Keratinocyte (primary cell): ENCODE measurements around the gene PCDHA3. TPM values are rescaled to one million over a fixed set of nuclear protein-coding genes. Genes with fewer than 3 reads are reported as not detected.
"Not testable (repeated sequence)": the region's sequence is repeated elsewhere in the genome, so short reads cannot be mapped to it uniquely, and the experiment has no call there.

Experiments
- DNase-seq: peaks from one replicate; pipeline ENCODE4 v3.0.0-alpha.2; 2011; ENCODE audit warnings: low read depth, missing footprints, low spot score
- FAIRE-seq: peaks from 2 replicates; lab custom pipeline; 2011; peaks lifted over from hg19 to GRCh38; lab: Jason Lieb, UNC
- H2AFZ ChIP-seq: 2 replicates; pipeline ENCODE4 v1.6.0; 2012; ENCODE audit warnings: low read length, control low read depth, inconsistent platforms; ENCODE audit not compliant: control insufficient read depth
- H3K27ac ChIP-seq: 2 replicates; pipeline ENCODE4 v1.5.1; 2011; ENCODE audit warnings: low read length; ENCODE audit not compliant: control insufficient read depth, insufficient read depth
- H3K27me3 ChIP-seq: 3 replicates; pipeline ENCODE4 v1.6.0; 2011; ENCODE audit warnings: low read length; ENCODE audit not compliant: control insufficient read depth, insufficient read depth; ENCODE audit errors: extremely low read depth
- H3K36me3 ChIP-seq, 2 experiments: 2 replicates in 1 of 2; 3 replicates in 1 of 2; pipeline ENCODE4 v1.5.1; 2011; ENCODE audit warnings: low read length in 2 of 2, mild to moderate bottlenecking in 1 of 2; ENCODE audit not compliant: control insufficient read depth in 2 of 2, insufficient read depth in 2 of 2; ENCODE audit errors: extremely low read depth in 1 of 2
- H3K4me1 ChIP-seq: 3 replicates; pipeline ENCODE4 v1.5.1; 2011; ENCODE audit warnings: low read length; ENCODE audit not compliant: control insufficient read depth, insufficient read depth; ENCODE audit errors: extremely low read depth
- H3K4me2 ChIP-seq: 3 replicates; pipeline ENCODE4 v1.6.0; 2011; ENCODE audit warnings: low read depth, low read length; ENCODE audit not compliant: control insufficient read depth, insufficient read depth; ENCODE audit errors: extremely low read depth
- H3K4me3 ChIP-seq, 3 experiments: fragments of 200-600 bp in 1 of 3; sonication (generic) in 1 of 3; 2 replicates in 2 of 3; 3 replicates in 1 of 3; pipeline ENCODE4 v1.5.1; 2011 to 2016; ENCODE audit warnings: low read length in 3 of 3, mild to moderate bottlenecking in 3 of 3, control low read depth in 2 of 3, inconsistent platforms in 1 of 3, low read depth in 1 of 3, mixed read lengths in 1 of 3, mixed run types in 1 of 3, moderate library complexity in 1 of 3; ENCODE audit not compliant: control insufficient read depth in 2 of 3, insufficient read depth in 2 of 3; ENCODE audit errors: extremely low read depth in 1 of 3
- H3K79me2 ChIP-seq: 2 replicates; pipeline ENCODE4 v1.6.0; 2012; ENCODE audit warnings: low read length; ENCODE audit not compliant: control insufficient read depth, insufficient read depth
- H3K9ac ChIP-seq: 3 replicates; pipeline ENCODE4 v1.6.0; 2011; ENCODE audit warnings: low read length; ENCODE audit not compliant: control insufficient read depth, insufficient read depth; ENCODE audit errors: extremely low read depth
- H3K9me1 ChIP-seq: 3 replicates; pipeline ENCODE4 v1.6.0; 2011; ENCODE audit warnings: low read length; ENCODE audit not compliant: control insufficient read depth, insufficient read depth; ENCODE audit errors: extremely low read depth
- H3K9me3 ChIP-seq: 2 replicates; pipeline ENCODE4 v1.5.1; 2012; ENCODE audit warnings: low read depth, low read length; ENCODE audit not compliant: control insufficient read depth
- H4K20me1 ChIP-seq: 3 replicates; pipeline ENCODE4 v1.6.0; 2011; ENCODE audit warnings: low read length; ENCODE audit not compliant: control insufficient read depth, insufficient read depth; ENCODE audit errors: extremely low read depth
- EZH2 ChIP-seq: IDR thresholded peaks from one replicate; pipeline ENCODE4 v1.6.1; 2012; ENCODE audit warnings: inconsistent platforms, mild to moderate bottlenecking, low read length, moderate library complexity
- dilution Hi-C: fragments of 300-500 bp; cut with MboI; formaldehyde crosslinking; loops from one replicate; pipeline ENCODE4 v1.7.0; 2020; ENCODE audit warnings: low sequenced_read_pairs; ENCODE audit not compliant: extremely low pct_ligation_motif_present
- polyA plus RNA-seq, 5 experiments: library from polyadenylated mRNA; depleted of rRNA in 3 of 5; stranded (reverse) in 3 of 5; stranded (forward) in 1 of 5; unstranded in 1 of 5; fragments of >200 nt; gene quantifications; 1 replicate in 1 of 5; 2 replicates in 3 of 5; 3 replicates in 1 of 5; pipeline versions ENCODE4 v1.2.1 to v1.2.3, GENCODE V29; 2011 to 2012; ENCODE audit warnings: missing spikeins in 2 of 5, low read depth in 1 of 5, low replicate concordance in 1 of 5
- TF ChIP-seq, protein P1 (sequence below), 3 experiments: IDR thresholded peaks in 1 of 3; conservative IDR thresholded peaks in 1 of 3; optimal IDR thresholded peaks in 1 of 3; 2 replicates in 2 of 3; 3 replicates in 1 of 3; pipeline versions ENCODE3 to v1.5.1; 2011; ENCODE audit warnings: low read length in 3 of 3, mild to moderate bottlenecking in 3 of 3, moderate library complexity in 2 of 3, control low read depth in 1 of 3, inconsistent platforms in 1 of 3; ENCODE audit not compliant: insufficient read depth in 2 of 3; ENCODE audit errors: extremely low read depth in 1 of 3

The PCDHA3 gene
- polyA plus RNA-seq, 1 donor (not counting 4 experiments of a cell fraction or from before 2014, with no cell fraction given): 0.01 TPM

DNA sequence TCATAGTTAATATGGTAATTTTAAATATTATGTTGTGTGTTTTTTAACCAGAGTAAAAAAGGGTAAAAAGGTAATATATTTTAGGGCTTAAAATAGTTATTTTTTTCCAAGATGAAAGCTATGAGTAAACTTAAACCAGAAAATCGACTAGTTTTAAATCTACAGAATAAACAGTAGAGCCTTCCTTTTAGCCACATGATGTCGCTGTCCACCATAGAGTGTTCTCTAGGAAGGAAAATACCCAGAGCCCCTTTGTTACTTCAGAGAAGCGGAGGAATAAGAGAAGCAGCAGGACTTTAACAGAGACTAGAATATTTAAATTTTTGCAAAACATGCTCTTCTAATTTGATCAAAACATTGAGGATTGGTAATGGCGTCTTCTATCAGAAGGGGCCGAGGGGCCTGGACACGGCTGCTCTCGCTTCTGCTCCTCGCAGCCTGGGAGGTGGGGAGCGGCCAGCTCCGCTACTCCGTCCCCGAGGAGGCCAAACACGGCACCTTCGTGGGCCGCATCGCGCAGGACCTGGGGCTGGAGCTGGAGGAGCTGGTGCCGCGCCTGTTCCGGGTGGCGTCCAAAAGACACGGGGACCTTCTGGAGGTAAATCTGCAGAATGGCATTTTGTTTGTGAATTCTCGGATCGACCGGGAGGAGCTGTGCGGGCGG lies 6.1 kb upstream of the PCDHA3 start, which contains the start of gene PCDHA2:
PCDHA2 (plus strand) TSS at position 258 of the 664 bp plus-strand sequence.
- Histone ChIP-seq H2AFZ (no peak within 1 kb of the TSS), H3K79me2 (no peaks in the 10 kb centered on the region), H3K9ac (no peak within 1 kb of the TSS), H3K4me3 (no peak within 1 kb of the TSS), H4K20me1 (no peaks in the 10 kb centered on the region), H3K36me3 (no peaks in the 10 kb centered on the region), H3K9me3 (peaks cover 12% of the 10 kb centered on the region), H3K27me3 (no peaks in the 10 kb centered on the region), H3K4me1 (no peaks in the 10 kb centered on the region), H3K27ac (no peak within 1 kb of the TSS), H3K9me1 (no peaks in the 10 kb centered on the region), H3K4me2 (no peak within 1 kb of the TSS)
- no peak for FAIRE-seq
- dilution Hi-C loops: no loop called here
- TF ChIP-seq, protein P1, sequence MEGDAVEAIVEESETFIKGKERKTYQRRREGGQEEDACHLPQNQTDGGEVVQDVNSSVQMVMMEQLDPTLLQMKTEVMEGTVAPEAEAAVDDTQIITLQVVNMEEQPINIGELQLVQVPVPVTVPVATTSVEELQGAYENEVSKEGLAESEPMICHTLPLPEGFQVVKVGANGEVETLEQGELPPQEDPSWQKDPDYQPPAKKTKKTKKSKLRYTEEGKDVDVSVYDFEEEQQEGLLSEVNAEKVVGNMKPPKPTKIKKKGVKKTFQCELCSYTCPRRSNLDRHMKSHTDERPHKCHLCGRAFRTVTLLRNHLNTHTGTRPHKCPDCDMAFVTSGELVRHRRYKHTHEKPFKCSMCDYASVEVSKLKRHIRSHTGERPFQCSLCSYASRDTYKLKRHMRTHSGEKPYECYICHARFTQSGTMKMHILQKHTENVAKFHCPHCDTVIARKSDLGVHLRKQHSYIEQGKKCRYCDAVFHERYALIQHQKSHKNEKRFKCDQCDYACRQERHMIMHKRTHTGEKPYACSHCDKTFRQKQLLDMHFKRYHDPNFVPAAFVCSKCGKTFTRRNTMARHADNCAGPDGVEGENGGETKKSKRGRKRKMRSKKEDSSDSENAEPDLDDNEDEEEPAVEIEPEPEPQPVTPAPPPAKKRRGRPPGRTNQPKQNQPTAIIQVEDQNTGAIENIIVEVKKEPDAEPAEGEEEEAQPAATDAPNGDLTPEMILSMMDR (optimal IDR thresholded peaks at IDR 0.05 in 1 of 3, IDR thresholded peaks at IDR 0.05 in 1 of 3, conservative IDR thresholded peaks at IDR 0.05 in 1 of 3; ENCODE audit: extremely low read depth in 1 of 3, insufficient read depth in 2 of 3, low read length in 3 of 3): no peak
- no peak for TF ChIP-seq EZH2
- DNase-seq: no peak

DNA sequence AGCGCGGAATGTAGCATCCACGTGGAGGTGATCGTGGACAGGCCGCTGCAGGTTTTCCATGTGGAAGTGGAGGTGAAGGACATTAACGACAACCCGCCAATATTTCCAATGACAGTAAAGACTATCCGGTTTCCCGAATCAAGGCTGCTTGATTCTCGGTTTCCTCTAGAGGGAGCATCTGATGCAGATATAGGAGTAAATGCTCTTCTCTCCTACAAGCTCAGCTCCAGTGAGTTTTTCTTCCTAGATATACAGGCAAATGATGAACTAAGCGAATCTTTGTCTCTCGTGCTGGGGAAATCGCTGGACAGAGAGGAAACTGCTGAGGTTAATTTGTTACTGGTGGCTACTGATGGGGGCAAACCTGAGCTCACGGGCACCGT lies 5.6 kb upstream of the PCDHA3 start:
- H3K4me3 ChIP-seq: no peak overlapping the region
- H3K4me2 ChIP-seq: no peak overlapping the region
- no peaks in the 10 kb centered on the region for H3K27me3 ChIP-seq
- no peak for DNase-seq
- peaks cover 12% of the 10 kb centered on the region for H3K9me3 ChIP-seq
- no peaks in the 10 kb centered on the region for H3K36me3 ChIP-seq
- no peak overlapping the region for H2AFZ ChIP-seq
- H3K79me2 ChIP-seq: no peaks in the 10 kb centered on the region
- no peak for FAIRE-seq
- no peak overlapping the region for H3K27ac ChIP-seq
- H3K9ac ChIP-seq: no peak overlapping the region
- H4K20me1 ChIP-seq: no peaks in the 10 kb centered on the region
- H3K9me1 ChIP-seq: no peaks in the 10 kb centered on the region
- dilution Hi-C loops: no loop called here
- TF ChIP-seq, protein P1 (optimal IDR thresholded peaks at IDR 0.05 in 1 of 3, IDR thresholded peaks at IDR 0.05 in 1 of 3, conservative IDR thresholded peaks at IDR 0.05 in 1 of 3; ENCODE audit: extremely low read depth in 1 of 3, insufficient read depth in 2 of 3, low read length in 3 of 3): no peak
- no peak for TF ChIP-seq EZH2
- no peaks in the 10 kb centered on the region for H3K4me1 ChIP-seq

DNA sequence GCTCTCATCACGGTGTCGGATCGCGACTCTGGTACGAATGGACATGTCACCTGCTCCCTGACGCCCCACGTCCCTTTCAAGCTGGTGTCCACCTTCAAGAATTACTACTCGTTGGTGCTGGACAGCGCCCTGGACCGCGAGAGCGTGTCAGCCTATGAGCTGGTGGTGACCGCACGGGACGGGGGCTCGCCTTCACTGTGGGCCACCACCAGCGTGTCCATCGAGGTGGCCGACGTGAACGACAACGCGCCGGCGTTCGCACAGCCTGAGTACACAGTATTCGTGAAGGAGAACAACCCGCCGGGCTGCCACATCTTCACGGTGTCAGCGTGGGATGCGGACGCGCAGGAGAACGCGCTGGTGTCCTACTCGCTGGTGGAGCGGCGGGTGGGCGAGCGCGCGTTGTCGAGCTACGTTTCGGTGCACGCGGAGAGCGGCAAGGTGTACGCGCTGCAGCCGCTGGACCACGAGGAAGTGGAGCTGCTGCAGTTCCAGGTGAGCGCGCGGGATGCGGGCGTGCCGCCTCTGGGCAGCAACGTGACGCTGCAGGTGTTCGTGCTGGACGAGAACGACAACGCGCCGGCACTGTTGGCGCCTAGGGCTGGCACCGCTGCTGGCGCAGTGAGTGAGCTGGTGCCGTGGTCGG lies 4.7 kb upstream of the PCDHA3 start:
- peaks cover 12% of the 10 kb centered on the region for H3K9me3 ChIP-seq
- H3K27me3 ChIP-seq, H3K4me3 ChIP-seq, H3K9me1 ChIP-seq, FAIRE-seq, H4K20me1 ChIP-seq, H3K36me3 ChIP-seq, H3K9ac ChIP-seq, dilution Hi-C loops, H2AFZ ChIP-seq, H3K27ac ChIP-seq, H3K4me2 ChIP-seq, H3K79me2 ChIP-seq, DNase-seq, H3K4me1 ChIP-seq: not testable (repeated sequence)
